Activated T-helper 1 cell treated with Interleukin-2 at 50 U/mL for 16 hours (primary cell): ENCODE measurements around the gene IQCF6.
"Not testable (repeated sequence)": the region's sequence is repeated elsewhere in the genome, so short reads cannot be mapped to it uniquely, and the experiment has no call there.

Experiments used
- DNase-seq: peaks from one replicate; pipeline ENCODE4 v3.0.0-alpha.2; 2020; ENCODE audit warnings: low read depth

IQCF6 gene

GRCh38 chr3:51759203-51759602 is 19.8 kb downstream of the IQCF6 start:
- no peak for DNase-seq

- not testable (repeated sequence) for DNase-seq
These were observed 25.0 kb downstream of the IQCF6 start for GRCh38 chr3:51753763-51754750.

GRCh38 chr3:51751287-51751686 is 27.8 kb downstream of the IQCF6 start:
- no peak for DNase-seq

GRCh38 chr3:51750878-51751277 is 28.2 kb downstream of the IQCF6 start:
- DNase-seq, result no peak

DNA sequence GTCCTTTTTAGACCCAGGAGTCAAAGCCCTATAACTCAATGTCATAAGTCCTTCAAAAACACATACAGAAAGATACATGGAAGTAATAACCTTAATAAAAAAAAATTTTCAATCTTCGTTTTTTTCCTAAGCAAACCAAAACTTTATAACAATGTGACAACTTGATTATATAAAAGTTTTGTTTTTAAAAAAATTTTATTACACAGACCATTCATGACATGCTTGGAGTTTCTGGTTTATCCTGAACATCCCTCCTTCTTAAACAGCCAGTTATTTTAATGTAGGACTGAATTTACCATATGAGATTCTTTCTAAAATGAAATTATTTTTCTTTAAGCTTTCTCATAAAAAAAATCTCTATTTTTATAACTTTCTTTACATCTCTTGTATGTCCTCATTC is 30.7 kb downstream of the IQCF6 start:
- no peak for DNase-seq

- DNase-seq, result no peak
These were observed 31.2 kb downstream of the IQCF6 start for GRCh38 chr3:51747840-51748239.

- not testable (repeated sequence) for DNase-seq
These were observed 36.1 kb downstream of the IQCF6 start for GRCh38 chr3:51742978-51743377.

DNA sequence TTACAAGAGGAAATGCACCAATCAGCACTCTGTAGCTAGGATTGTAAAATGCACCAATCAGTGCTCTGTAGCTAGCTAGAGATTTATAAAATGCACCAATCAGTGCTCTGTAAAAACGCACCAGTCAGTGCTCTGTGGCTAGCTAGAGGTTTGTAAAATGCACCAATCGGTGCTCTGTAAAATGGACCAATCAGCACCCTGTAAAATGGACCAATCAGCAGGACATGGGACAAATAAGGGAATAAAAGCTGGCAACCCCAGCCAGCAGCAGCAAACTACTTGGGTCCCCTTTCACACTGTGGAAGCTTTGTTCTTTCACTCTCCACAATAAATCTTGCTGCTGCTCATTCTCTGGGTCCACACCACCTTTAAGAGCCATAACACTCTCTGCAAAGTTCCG is 36.7 kb downstream of the IQCF6 start:
- DNase-seq, result not testable (repeated sequence)

DNA sequence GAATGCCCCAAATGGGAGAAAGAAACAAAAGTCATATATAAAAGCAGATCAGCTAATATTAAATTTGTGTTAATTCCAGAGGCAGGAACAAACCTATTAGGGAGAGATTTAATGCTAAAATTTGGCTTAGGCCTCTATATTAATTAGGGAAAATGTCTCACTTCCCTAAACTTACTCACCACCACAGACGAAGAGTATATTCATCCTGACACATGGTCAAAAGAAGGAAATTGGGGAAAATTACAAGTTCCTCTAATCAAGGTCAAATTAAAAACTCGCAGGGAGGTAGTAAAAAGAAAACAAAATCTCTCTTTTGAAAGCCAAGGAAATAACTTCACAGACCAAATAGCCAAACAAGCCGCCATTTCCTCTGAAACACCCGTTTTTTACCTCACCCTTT is 39.9 kb downstream of the IQCF6 start:
- DNase-seq, result no peak

- no peak for DNase-seq
These were observed 43.1 kb downstream of the IQCF6 start for GRCh38 chr3:51735950-51736349.

- DNase-seq, result no peak
These were observed 44.0 kb downstream of the IQCF6 start for GRCh38 chr3:51735039-51735438.

GRCh38 chr3:51734572-51734907 is 44.5 kb downstream of the IQCF6 start:
- no peak for DNase-seq

GRCh38 chr3:51733859-51734571 is 45.0 kb downstream of the IQCF6 start:
- DNase-seq, result no peak

DNA sequence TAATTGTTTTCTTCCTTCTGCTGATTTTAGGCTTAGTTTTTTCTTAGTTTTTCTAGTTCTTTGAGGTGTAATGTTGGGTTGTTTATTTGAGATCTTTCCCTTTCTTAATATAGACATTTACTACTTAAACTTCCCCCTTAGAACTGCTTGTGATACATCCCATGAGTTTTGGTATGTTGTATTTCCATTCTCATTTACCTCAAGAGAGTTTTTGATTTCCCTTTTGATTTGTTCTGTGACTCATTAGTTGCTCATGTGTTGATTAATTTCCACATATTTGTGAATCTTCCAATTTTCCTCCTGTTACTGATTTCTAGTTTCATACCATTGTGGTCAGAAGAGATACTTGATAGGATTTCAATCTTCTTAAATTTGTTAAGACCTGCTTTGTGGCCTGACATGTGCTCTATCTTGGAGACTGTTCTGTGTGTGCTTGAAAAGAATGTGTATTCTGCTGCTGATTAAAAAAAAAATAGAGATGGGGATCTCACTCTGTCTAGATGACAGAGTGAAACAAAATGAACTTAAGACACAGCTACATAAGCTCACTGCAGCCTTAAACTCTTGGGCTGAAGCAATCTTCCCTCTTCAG is 49.9 kb downstream of the IQCF6 start:
- no peak for DNase-seq
